NCI-H187 (cell line): Measurements from ENCODE around the gene CDK14.
"Not testable (repeated sequence)": the region's sequence is repeated elsewhere in the genome, so short reads cannot be mapped to it uniquely, and the experiment has no call there.

Experiments
- DNase-seq, 2 experiments: peaks; one replicate each; lab custom pipeline; 2025; lab: John Stamatoyannopoulos, UW

CDK14 gene

DNA sequence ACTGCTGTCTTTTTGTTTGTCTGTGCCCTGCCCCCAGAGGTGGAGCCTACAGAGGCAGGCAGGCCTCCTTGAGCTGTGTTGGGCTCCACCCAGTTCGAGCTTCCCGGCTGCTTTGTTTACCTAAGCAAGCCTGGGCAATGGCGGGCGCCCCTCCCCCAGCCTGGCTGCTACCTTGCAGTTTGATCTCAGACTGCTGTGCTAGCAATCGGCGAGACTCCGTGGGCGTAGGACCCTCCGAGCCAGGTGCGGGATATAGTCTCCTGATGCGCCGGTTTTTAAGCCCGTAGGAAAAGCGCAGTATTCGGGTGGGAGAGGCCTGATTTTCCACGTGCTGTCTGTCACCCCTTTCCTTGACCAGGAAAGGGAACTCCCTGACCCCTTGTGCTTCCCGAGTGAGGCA, 43.6 kb downstream of the CDK14 start:
- DNase-seq = not testable (repeated sequence)

DNA sequence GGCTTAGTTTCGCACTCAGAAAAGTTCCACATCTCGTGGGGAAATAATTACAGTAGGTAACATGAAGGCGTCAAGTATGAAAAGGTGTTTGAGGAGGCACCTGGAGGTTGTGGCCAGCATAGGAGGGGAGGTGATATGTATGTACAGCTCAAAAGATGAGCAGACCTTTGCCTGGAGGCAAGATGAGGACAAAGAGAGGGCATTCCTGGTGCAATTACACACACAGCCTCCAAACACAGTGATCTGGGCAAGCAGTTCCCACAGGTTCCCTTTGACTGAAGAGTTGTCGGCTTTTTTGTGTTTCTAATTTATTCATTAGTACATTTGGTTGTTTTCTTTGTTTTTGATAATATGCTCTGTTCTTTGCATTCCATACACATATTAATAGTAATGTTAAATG, 46.9 kb downstream of the CDK14 start:
- DNase-seq = no peak

DNA sequence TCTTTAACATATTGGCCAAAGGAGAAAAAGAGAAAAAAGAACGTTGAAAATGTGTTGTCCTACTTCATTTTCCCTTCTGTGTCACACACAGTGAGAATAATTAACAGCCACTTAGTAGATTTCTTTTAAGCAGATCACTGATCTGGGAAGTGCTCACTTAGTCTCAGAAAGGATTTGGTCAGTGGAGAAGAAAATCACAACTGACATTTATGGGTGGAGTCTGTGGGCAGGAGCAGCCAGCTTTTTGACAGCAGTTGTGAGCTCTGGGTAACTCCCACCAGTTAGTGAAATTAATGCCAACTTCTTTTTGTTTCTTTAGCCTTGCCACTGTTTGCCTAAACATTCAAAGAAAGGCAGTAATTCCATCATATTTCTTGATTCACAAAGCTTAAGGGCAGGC, 49.7 kb downstream of the CDK14 start:
- DNase-seq = no peak

DNA sequence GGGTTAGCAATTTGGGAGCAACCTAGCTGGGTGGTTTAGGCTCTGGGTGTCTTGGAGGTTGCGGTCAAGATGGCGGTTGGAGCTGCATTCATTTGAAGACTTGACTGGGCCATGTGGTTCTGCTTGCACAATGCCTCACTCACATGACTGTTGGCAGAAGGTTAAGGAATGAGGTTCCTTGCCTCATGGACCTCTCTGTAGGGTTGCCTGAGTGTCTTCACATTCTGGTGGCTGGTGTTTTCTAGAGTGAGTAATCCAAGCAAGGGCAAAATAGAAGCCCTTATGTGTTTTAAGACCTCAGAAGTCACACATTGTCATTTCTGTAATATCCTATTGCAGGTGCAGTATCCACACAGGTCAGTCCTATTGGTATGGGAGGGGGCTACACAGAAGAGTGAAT, 52.0 kb downstream of the CDK14 start:
- no peak for DNase-seq

DNA sequence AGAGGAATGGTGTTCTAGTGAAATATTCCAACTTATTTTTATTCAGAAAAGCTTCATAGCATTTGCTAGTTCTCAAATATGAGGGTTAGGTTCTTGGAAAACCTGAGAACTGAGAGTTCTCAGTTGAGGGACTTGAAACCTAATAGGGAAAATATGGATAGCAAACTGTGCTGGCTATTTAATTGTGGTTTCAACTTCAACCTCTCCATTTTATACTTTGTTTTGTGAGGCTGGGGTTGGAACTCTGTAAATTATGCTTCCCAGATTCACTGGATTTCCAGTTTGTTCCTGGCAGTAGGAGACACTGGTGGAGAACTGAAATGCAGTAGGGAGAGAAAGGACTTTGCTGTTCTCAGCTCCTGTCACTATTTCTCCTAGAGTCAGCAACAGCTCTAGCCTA, 52.7 kb downstream of the CDK14 start:
- no peak for DNase-seq

DNA sequence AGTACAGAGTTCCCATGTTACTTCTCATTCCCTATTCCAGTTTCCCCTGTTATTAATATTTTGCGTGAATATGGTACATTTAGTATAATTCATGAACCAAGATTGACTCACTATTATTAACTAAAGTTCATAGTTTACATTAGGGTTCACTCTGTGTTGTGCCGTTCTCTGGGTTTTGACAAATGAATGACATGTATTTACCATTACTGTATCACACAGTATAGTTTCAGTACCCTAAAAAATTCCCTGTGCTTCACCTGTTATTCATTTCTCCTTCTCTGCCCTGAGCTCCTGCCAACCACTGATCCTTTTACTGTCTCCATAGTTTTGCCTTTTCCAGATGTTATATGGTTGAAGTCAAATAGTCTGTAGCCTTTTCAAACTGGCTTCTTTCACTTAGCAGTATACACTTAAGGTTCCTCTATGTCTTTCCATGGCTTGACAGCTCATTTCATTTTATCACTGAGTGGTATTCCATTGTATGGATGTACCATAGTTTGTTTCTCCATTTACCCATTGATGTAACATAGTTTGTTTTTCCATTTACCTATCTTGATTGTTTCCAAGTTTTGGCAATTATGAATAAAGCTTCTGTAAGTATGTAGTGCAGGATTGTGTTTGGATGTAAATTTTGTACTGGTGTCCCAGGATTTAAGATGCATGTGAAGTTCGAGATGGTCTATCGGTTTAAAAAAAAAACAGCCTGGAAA, 58.8 kb downstream of the CDK14 start:
- DNase-seq = no peak

DNA sequence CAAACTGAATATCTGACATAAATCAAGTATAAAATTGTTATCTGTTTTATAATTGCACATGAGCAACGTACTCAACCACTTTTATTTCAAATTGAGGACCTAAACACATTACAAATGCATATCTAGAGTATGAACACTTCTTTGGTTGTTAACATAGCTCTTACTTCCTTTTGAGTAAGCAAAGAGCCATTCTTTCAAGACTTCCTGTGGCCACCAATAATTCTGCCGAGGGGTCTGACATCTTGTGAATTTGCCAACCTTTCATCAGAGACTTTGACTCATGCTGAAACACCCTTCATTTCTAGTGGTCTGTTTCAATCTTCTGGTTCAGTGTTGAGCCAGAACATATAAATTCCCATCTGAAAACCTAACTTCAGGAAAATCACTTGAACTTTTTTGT, 59.4 kb downstream of the CDK14 start:
- no peak for DNase-seq

DNA sequence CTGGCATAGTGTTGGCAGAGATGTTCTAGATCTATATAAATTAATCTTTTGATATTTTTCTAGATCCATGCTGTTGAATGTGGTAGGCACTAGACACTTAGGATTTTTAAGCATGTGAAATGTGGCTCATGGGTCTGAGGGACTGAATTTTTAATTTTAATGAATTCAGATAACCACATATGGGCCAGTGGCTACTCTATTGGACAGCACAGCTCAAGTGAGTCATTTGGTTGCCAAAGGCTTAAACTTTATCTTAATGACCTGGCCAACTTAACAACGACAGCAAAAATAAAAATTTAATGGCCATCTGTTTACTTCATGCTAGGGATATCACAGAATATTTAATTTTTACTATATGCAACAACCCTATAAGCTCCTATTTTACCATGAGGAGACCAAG, 61.4 kb downstream of the CDK14 start:
- DNase-seq = no peak

DNA sequence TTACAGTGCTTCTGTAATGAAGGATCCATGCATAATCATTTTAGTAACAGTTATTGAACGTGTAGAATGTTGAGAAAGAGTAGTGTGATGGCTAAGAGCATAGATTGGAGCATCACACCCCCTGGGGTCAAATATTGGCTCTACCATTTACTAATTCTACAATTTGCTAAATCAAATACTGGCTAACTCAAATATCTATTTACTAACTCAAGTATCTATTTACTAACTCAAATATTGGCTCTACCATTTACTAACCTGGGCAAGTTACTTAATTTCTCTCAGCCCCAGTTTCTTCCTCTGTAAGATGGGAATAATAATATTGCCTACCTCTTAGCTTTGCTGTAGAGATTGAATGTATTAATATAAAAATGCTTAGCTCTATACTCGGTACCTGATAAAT, 64.0 kb downstream of the CDK14 start:
- DNase-seq = no peak

DNA sequence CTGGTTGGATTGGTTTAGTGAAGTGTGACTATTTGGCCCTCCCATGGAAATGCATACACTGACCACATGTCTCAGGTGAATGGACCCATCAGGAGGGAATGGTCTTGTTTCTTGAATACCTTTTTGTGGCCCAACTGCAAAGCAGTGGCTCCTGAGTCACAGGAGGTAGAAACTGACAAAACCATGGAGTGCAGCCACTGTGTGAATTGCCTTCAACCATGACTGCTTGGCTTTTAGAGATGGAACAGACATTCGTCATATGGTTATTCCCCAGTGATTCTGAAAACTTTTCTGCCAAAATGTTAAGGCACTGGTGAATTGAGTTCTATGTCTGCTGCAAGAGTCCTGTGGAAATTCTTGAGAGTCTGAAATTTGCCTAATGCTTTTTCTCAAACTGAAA, 64.7 kb downstream of the CDK14 start:
- no peak for DNase-seq

DNA sequence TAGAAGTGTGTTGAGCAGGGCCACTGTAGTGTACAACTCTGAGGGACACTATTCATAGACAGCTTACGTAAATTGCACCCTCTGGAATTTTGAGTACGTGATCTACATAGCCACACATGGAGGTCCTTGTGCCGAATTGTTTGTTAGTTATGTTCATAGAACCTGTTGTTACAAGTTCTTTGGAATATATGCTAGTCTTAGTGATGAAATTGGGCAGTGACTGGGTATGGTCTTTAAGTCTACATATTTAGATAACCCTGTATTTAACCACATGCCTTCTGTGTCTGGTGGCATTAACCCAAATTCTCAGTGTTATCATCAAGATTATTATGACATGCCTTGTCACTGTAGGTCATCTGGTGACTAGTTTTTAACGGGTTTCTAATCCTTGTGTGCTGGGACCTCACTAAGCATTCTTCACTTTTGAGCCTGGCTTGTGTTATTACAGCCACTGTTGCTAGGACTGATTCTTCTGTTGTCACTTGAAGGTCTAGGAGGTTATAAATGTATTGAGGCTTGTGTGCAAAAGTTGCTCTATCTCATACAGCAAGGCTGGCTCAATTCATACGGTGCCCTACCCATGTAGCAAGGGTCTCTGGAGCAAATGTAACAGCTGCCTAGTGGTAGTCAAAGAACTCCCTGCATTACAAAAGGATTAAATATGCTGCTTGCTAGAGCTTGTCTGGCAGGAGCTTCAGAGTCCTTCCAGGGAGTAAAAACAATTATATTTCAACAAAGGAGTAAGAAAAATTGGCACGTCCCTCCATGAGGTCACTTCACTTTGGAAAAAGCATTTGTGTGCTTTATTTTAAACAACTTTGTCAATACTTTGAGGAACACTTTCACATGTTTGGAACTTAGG, 65.4 kb downstream of the CDK14 start:
- no peak for DNase-seq

DNA sequence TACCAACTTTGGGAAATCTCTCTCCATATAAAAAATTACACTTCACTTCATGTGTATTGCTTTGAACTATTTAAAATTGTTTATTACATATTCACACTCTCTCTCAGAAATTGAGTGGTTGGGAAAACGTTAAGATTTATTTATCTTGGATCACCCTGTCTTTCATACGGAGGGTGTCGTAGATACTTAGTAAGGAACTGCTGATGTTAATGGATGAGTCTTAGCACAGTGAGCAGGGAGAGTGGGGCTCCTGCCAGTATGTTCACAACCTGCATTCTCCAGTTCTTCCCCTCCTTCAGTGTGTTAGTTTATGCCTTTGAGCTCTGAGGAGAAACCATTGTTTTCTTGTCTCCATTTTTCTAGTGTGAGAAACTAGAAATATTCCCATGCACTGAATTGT, 67.1 kb downstream of the CDK14 start:
- DNase-seq = no peak

DNA sequence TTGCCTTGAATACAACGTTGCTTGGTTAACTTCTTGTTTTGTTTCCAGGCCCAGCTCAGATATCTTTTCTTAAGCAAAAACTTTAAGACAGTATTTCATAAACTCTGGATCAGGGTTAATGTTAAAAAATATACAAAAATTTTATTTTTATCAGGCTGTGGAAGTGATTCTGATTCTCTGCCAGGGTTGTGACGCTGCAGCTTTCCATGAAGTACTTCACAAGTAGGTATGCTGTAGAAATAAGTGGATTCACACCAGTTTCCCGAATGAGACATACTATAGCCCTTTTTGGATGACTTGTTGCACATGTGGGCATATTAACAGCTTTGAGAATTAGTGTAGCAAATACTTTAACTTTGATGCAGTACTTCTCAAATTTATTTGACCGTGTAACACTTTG, 70.1 kb downstream of the CDK14 start:
- no peak for DNase-seq

DNA sequence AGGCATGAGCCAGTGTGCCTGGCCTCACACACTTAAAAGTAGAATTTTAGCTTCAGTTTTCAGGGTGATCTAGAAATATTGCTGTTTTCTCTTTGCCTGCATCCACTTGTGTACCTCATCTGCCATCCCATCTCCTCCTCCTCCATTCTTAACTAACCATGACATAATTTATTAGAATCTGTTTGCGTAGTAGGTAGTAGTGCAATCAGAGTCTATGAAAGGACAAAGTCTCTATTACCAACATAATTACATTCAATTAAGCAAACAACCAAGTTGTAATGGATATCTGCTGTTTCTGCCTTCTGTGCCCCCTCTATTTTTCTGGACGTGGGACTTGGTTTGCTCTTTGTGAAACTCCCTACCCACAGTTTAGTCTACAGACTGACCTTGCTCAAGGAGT, 72.9 kb downstream of the CDK14 start:
- no peak for DNase-seq

DNA sequence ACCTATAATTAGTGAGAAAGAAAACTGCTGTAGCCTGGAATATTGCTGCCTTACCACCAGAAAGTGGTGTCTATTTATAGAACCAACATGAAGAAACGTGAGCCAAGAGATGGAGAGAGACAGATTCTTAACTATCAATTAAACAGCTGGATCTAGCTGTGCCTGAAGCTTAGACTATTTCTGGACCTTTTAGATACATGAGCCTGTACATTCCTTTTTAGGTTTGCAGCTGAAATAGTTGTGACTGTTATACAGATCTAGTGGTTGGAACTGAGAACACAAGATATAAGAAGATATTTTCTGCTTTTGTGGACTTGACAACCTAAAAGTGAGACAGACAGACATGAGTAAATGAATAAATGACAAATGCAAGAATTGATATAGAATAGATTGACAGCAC, 73.4 kb downstream of the CDK14 start:
- no peak for DNase-seq

DNA sequence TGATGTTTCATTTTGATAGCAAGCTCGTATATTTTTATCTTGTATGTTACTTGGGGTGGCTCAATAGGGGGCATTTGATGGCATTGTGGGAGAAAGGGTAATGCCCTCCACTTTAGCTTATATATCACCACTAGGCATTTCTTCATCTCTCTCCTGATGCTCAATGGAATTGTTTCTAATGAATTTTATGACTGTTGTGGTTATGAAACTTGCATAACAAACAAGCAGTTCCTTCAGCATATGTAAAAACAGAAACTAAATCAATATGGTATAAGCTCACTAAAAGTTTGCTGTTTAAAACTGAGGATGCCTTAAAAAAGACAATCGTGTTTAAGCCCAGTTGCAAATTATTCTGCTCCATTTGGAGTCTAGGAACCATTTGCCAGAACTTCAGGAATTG, 75.5 kb downstream of the CDK14 start:
- no peak for DNase-seq

DNA sequence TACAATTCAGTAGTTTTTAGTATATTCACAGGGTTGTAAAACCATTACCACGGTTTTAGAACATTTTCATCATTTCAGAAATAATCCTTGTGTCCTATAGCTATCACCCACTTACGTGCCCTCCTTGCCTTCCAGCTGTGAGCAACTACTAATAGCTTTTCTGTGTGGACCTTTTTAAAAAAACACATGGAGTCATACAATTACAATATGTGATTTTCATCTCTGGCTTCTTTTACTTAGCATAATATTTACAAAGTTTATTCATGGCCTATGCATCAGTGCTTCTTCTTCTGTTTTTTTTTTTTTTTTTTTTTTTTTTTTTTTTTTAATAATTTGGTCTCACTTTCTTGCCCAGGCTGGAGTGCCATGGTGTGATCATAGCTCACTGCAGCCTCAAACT, 76.1 kb downstream of the CDK14 start:
- DNase-seq = no peak

DNA sequence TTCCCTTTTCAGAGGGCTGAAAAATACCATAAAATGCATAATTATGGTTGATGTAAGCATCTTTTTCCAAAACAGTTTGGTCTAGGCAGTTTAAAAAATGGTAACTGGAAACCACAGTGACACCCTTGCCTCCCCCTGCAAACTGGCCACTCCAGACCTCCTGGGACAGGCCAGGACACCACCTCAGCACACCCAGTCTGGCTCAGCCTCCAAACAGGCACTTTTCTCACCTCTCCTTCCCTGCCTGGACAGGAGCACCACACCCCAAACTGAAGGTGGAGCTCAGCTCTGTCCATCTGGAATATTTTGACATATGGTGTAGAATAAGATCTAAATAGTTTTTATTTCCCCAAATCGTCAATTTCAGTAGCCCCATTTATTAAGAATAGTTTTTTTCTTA, 78.5 kb downstream of the CDK14 start:
- DNase-seq = no peak

DNA sequence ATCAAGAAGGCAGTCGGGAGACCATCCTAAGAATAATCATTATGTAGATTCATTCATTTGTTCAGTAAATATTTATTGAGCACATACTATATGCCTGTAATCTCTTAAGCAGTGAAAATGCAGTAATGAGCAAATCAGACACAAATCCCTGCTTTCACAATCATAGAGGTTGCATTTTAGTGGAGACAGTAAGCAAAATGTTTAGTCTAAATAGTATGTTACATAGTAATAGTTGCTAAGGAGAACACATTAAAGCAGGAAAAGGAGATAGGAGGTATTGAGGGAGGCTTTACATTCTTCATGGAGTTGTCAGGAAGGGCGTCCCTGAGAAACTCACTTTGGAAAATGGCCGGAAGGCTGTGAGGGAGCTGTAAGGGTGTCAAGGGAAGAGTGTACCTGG, 79.9 kb downstream of the CDK14 start:
- DNase-seq = no peak

DNA sequence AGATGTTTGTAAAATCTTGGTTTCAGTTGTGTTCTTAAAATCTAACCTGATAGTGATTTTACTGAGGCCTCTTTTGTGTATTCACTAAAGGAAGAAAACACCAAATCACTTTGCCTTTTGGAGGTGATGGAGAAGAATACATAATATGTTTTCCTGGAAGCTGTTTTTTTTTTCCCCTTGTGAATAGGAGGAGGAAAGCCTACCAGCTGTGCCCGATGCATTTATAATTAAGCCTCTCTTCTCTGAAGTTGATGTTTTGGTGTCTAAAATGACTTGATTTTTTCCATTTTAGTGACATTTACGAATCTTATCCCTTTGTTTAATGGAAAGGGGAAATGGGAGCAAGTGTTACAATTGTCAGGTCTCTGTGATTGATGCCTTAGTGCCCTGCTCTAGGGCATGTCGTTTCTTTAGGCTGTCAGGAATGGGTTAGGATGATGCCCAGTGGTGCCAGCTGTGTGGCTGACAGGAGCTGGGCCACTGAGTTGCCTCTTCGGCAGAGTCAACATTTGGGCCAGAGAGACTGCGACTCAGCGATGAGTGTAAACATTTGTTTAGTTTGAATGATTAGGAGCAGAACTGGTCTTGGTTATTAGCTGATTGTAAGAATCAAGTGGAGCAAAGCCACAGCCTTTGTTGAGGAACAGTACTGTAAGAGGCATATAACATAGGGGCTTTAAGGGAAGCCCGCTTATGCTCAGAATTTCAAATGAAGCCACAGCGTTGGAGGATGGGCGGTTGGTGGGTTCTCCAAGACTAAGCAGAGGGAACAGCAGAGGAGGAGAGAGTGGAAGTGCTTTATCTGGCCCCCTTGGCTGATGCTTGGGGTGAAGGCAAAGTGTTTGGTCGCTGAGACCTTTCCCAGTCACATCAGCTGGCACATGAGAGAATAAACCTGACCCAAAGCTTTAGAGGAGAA, 81.6 kb downstream of the CDK14 start:
- no peak for DNase-seq

DNA sequence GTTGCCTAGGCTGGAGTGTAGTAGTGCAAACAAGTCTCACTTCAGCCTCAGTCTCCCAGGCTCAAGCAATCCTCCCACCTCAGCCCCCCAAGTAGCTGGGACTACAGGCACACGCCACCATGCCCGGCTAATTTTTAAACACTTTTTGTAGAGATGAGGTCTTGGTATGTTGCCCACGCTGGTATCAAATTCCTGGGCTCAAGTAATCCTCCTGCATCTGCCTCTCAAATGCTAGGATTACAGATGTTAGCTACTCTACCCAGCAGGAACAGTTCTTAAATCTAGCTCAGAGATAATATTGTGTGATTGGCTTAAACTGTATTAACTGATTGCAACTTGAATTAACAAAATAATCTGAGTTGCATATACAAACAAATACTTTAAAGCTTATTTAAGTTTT, 82.9 kb downstream of the CDK14 start:
- DNase-seq = no peak

DNA sequence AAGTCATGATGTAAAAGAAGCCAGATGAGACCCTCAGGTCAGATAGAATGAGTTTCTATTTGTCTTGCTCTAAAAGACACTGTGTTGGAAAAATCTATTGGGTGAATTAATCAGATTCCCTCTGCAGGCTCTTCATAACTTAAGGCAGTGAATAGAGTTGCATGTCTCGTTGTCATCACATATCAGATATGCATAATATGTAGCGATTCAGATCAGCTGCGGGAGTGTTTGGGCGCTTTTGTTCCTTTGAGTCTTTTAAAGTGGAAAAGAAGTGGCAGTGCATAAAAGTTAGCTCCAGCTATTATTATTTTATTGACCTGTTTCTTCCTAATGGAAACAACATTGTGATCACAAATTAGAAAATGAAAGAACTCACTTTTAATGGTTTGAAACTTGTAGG, 84.4 kb downstream of the CDK14 start:
- no peak for DNase-seq
